ENCODE data around the gene ACVR1B.

GRCh38 chr12:51976376-51977160 lies 25.1 kb downstream of the ACVR1B start:
- TF ChIP-seq CTCF (IDR thresholded peaks at IDR 0.05; ENCODE audit: low read depth, low read length) (no peak), EZH2phosphoT487 (IDR thresholded peaks at IDR 0.05; ENCODE audit: low read depth) (no peak)

All from OCI-LY3 (cell line).